CD14-positive monocyte (primary cell): Measurements from ENCODE around the gene GALNT15. TPM values are rescaled to one million over a fixed set of nuclear protein-coding genes. Genes with fewer than 3 reads are reported as not detected.
A peak's percentile ranks its signal among the peaks of the same experiment; 100 is the strongest.

Source experiments
- DNase-seq, 3 donors: peaks; one replicate each; pipeline ENCODE4 v3.0.0-alpha.2; 2011 to 2022
- H2AFZ ChIP-seq: 2 replicates; pipeline ENCODE4 v1.6.0; 2012; ENCODE audit warnings: mild to moderate bottlenecking, low read depth, low read length, inconsistent platforms; ENCODE audit not compliant: insufficient read depth, poor library complexity, severe bottlenecking
- H3K27ac ChIP-seq, 2 donors: 1 replicate in 1 of 2; 2 replicates in 1 of 2; pipeline ENCODE4 v1.5.1; 2012 to 2013; ENCODE audit warnings: low read length in 2 of 2, control low read depth in 1 of 2, inconsistent platforms in 1 of 2, low read depth in 1 of 2, mild to moderate bottlenecking in 1 of 2
- H3K27me3 ChIP-seq, 2 donors: one replicate each; pipeline versions ENCODE4 v1.6.0 to v1.6.1; 2011 to 2013; ENCODE audit warnings: low read length in 2 of 2; ENCODE audit not compliant: control insufficient read depth in 2 of 2, insufficient read depth in 2 of 2
- H3K36me3 ChIP-seq, 2 donors: replicated peaks in 1 of 2; 1 replicate in 1 of 2; 2 replicates in 1 of 2; pipeline versions ENCODE4 v1.5.1 to v1.6.1; 2012 to 2013; ENCODE audit warnings: low read length in 2 of 2, control low read depth in 1 of 2, inconsistent platforms in 1 of 2, mild to moderate bottlenecking in 1 of 2; ENCODE audit not compliant: insufficient read depth in 2 of 2, control insufficient read depth in 1 of 2
- H3K4me1 ChIP-seq, 2 donors: 1 replicate in 1 of 2; 2 replicates in 1 of 2; pipeline versions ENCODE4 v1.5.1 to v1.6.1; 2012 to 2013; ENCODE audit warnings: low read length in 2 of 2, control low read depth in 1 of 2, inconsistent platforms in 1 of 2, mild to moderate bottlenecking in 1 of 2, moderate library complexity in 1 of 2; ENCODE audit not compliant: insufficient read depth in 2 of 2, control insufficient read depth in 1 of 2
- H3K4me2 ChIP-seq: replicated peaks from 2 replicates; pipeline ENCODE3; 2012; ENCODE audit warnings: low read length, moderate library complexity, mild to moderate bottlenecking; ENCODE audit not compliant: poor library complexity, severe bottlenecking; ENCODE audit errors: extremely low read depth
- H3K4me3 ChIP-seq, 3 experiments: fragments of 200-600 bp in 1 of 3; sonication (generic) in 1 of 3; replicated peaks in 1 of 3; 1 replicate in 2 of 3; 2 replicates in 1 of 3; pipeline ENCODE4 v1.5.1; 2011 to 2013; ENCODE audit warnings: low read length in 3 of 3, mild to moderate bottlenecking in 3 of 3, control low read depth in 2 of 3, low read depth in 2 of 3, inconsistent platforms in 1 of 3, moderate library complexity in 1 of 3
- H3K79me2 ChIP-seq: 2 replicates; pipeline ENCODE4 v1.6.0; 2012; ENCODE audit warnings: mild to moderate bottlenecking, control low read depth, inconsistent platforms, low read length, moderate library complexity; ENCODE audit not compliant: insufficient read depth
- H3K9ac ChIP-seq: 2 replicates; pipeline ENCODE4 v1.6.0; 2017; ENCODE audit warnings: low read length, mild to moderate bottlenecking; ENCODE audit not compliant: insufficient read depth, poor library complexity, severe bottlenecking
- H3K9me3 ChIP-seq, 2 donors: replicated peaks in 1 of 2; 1 replicate in 1 of 2; 2 replicates in 1 of 2; pipeline versions ENCODE4 v1.5.1 to v1.6.1; 2012 to 2013; ENCODE audit warnings: low read length in 2 of 2, control low read depth in 1 of 2; ENCODE audit not compliant: control insufficient read depth in 1 of 2, insufficient read depth in 1 of 2
- H4K20me1 ChIP-seq: 2 replicates; pipeline ENCODE4 v1.6.0; 2012; ENCODE audit warnings: mild to moderate bottlenecking, low read length, control low read depth, moderate library complexity; ENCODE audit not compliant: insufficient read depth
- H3K27ac Mint-ChIP-seq, 7 donors: one replicate each; pipeline ENCODE4 v1.8.0; 2020; ENCODE audit warnings: mild to moderate bottlenecking in 7 of 7, mixed read lengths in 7 of 7, moderate library complexity in 6 of 7, inconsistent platforms in 2 of 7
- H3K27me3 Mint-ChIP-seq, 3 donors: one replicate each; pipeline ENCODE4 v1.8.0; 2021 to 2022; ENCODE audit warnings: low read depth in 3 of 3, mild to moderate bottlenecking in 3 of 3, mixed read lengths in 3 of 3, moderate library complexity in 3 of 3, inconsistent platforms in 1 of 3
- H3K36me3 Mint-ChIP-seq, 2 donors: one replicate each; pipeline ENCODE4 v1.8.0; 2020; ENCODE audit warnings: mixed read lengths in 2 of 2, inconsistent platforms in 1 of 2, mild to moderate bottlenecking in 1 of 2
- H3K4me1 Mint-ChIP-seq: one replicate; pipeline ENCODE4 v1.8.0; 2020; ENCODE audit warnings: mild to moderate bottlenecking, mixed read lengths
- H3K4me3 Mint-ChIP-seq, 2 donors: one replicate each; pipeline ENCODE4 v1.8.0; 2020; ENCODE audit warnings: mild to moderate bottlenecking in 2 of 2, mixed read lengths in 2 of 2, moderate library complexity in 1 of 2
- H3K9me3 Mint-ChIP-seq, 7 donors: one replicate each; pipeline ENCODE4 v1.8.0; 2020 to 2022; ENCODE audit warnings: mixed read lengths in 7 of 7, mild to moderate bottlenecking in 6 of 7, moderate library complexity in 6 of 7, inconsistent platforms in 2 of 7
- CTCF ChIP-seq: fragments of 200-600 bp; IDR thresholded peaks from one replicate; pipeline ENCODE4 v1.8.0; 2022; ENCODE audit warnings: antibody characterized with exemption, mild to moderate bottlenecking
- WGBS: methylation state at CpG from one replicate; pipeline ENCODE4 v1.1.5; 2013; ENCODE audit warnings: missing lambda C conversion rate; ENCODE audit not compliant: insufficient coverage; 5-methylcytosine and 5-hydroxymethylcytosine counted together
- intact Hi-C, 2 donors: fragments of 100-400 bp; cut with micrococcal nuclease; formaldehyde crosslinking; loops; one replicate each; pipeline versions ENCODE4 v1.15.0 to v1.15.1; 2023
- polyA plus RNA-seq, 3 donors: library from polyadenylated mRNA; depleted of rRNA in 1 of 3; unstranded in 2 of 3; stranded (reverse) in 1 of 3; fragments of 300-500 nt in 2 of 3; fragments of >200 nt in 1 of 3; fragmentation: Illumina TruSeq in 2 of 3; gene quantifications; 1 replicate in 2 of 3; 2 replicates in 1 of 3; pipeline ENCODE4 v1.2.3, GENCODE V29; 2012 to 2021

GALNT15 gene
- polyA plus RNA-seq, 3 donors: not detected

GRCh38 chr3:16265455-16265786, 90.9 kb downstream of the GALNT15 start:
- H3K4me3 ChIP-seq: peak overlapping the region; percentile 59 to 93 (median 91)
- no peaks in the 10 kb centered on the region for H4K20me1 ChIP-seq
- WGBS: no CpG with 5 or more reads among the region's 6 CpGs
- peak overlapping the region; percentile 96 for H3K27ac ChIP-seq
- peak overlapping the region; percentile 93 for H3K4me2 ChIP-seq
- peaks cover 73% of the 10 kb centered on the region for H3K79me2 ChIP-seq
- H3K9ac ChIP-seq: peak overlapping the region; percentile 84
- peak overlapping the region; percentile 97 for H2AFZ ChIP-seq
- DNase-seq: no peak
- H3K4me3 Mint-ChIP-seq: peak overlapping the region; percentile 95 to 98
- no peak for TF ChIP-seq CTCF
- H3K27me3 Mint-ChIP-seq: peaks cover 0 to 2% (median 0%) of the 10 kb centered on the region in 3 donors
- intact Hi-C loops: loop anchor here (5.0 to 10.0 kb wide), 3 partner anchors 287 to 1479 kb away; partner anchors contain the start of genes BTD (in 1 of the 2), HACL1 (in 1 of the 2) and TBC1D5 (in 1 of the 2)
- H3K4me1 Mint-ChIP-seq: peaks cover 17% of the 10 kb centered on the region
- peaks cover 12 to 20% of the 10 kb centered on the region in 2 donors for H3K36me3 Mint-ChIP-seq
- H3K27me3 ChIP-seq: no peaks in the 10 kb centered on the region
- H3K36me3 ChIP-seq: peaks cover 12 to 22% of the 10 kb centered on the region in 2 donors
- H3K27ac Mint-ChIP-seq: peak overlapping the region in 6 of 7 donors; percentile 97 to 99 (median 98)
- H3K4me1 ChIP-seq: peaks cover 24 to 38% of the 10 kb centered on the region in 2 donors
- H3K9me3 ChIP-seq: no peaks in the 10 kb centered on the region
- no peaks in the 10 kb centered on the region for H3K9me3 Mint-ChIP-seq

- H4K20me1 ChIP-seq: no peaks in the 10 kb centered on the region
- no peaks in the 10 kb centered on the region for H3K9me3 ChIP-seq
- Mint-ChIP-seq H3K4me1 (peaks cover 17% of the 10 kb centered on the region), H3K4me3 (no peak overlapping the region), H3K36me3 (peaks cover 20 to 22% of the 10 kb centered on the region in 2 donors), H3K27me3 (peaks cover 0 to 2% (median 0%) of the 10 kb centered on the region in 3 donors), H3K9me3 (no peaks in the 10 kb centered on the region), H3K27ac (peak overlapping the region in 4 of 7 donors; percentile 2 to 19 (median 8))
- intact Hi-C loops: loop anchor here (5.0 to 10.0 kb wide), 3 partner anchors 286 to 1478 kb away; partner anchors contain the start of genes BTD (in 1 of the 2), HACL1 (in 1 of the 2) and TBC1D5 (in 1 of the 2)
- peak overlapping the region in 1 of 2 donors; percentile 23 for H3K27ac ChIP-seq
- 100% methylated on average over 2 of the region's 3 CpGs for WGBS
- no peak for DNase-seq
- H3K79me2 ChIP-seq: peaks cover 68% of the 10 kb centered on the region
- H3K4me3 ChIP-seq: no peak overlapping the region
- no peak overlapping the region for H2AFZ ChIP-seq
- H3K4me1 ChIP-seq: peaks cover 22 to 37% of the 10 kb centered on the region in 2 donors
- H3K36me3 ChIP-seq: peaks cover 22 to 23% of the 10 kb centered on the region in 2 donors
- no peaks in the 10 kb centered on the region for H3K27me3 ChIP-seq
- no peak overlapping the region for H3K9ac ChIP-seq
- no peak for TF ChIP-seq CTCF
- no peak overlapping the region for H3K4me2 ChIP-seq
Measured at GRCh38 chr3:16266714-16267113, 92.2 kb downstream of the GALNT15 start.
